Fibroblast of lung (primary cell): Measurements from ENCODE around the gene TTC3. TPM values are rescaled to one million over a fixed set of nuclear protein-coding genes. Genes with fewer than 3 reads are reported as not detected.
"Not testable (repeated sequence)": the region's sequence is repeated elsewhere in the genome, so short reads cannot be mapped to it uniquely, and the experiment has no call there.

ENCODE experiments used
- DNase-seq, 2 donors: peaks; one replicate each; pipeline versions ENCODE4 v3.0.0 to v3.0.0-alpha.2; 2010; ENCODE audit warnings: low read depth in 2 of 2
- H2AFZ ChIP-seq: 2 replicates; pipeline ENCODE4 v1.5.1; 2012; ENCODE audit warnings: low read length, control low read depth, inconsistent platforms
- H3K27ac ChIP-seq: 2 replicates; pipeline ENCODE4 v1.5.1; 2011; ENCODE audit warnings: low read length, control low read depth; ENCODE audit not compliant: insufficient read depth
- H3K27me3 ChIP-seq: 2 replicates; pipeline ENCODE4 v1.5.1; 2011; ENCODE audit warnings: mild to moderate bottlenecking, low read length; ENCODE audit not compliant: control insufficient read depth, insufficient read depth
- H3K36me3 ChIP-seq: 2 replicates; pipeline ENCODE4 v1.5.1; 2011; ENCODE audit warnings: low read length; ENCODE audit not compliant: control insufficient read depth, insufficient read depth
- H3K4me1 ChIP-seq: 2 replicates; pipeline ENCODE4 v1.5.1; 2011; ENCODE audit warnings: low read length; ENCODE audit not compliant: control insufficient read depth, insufficient read depth; ENCODE audit errors: extremely low read depth
- H3K4me2 ChIP-seq: 2 replicates; pipeline ENCODE4 v1.5.1; 2011; ENCODE audit warnings: low read length, control low read depth; ENCODE audit not compliant: insufficient read depth; ENCODE audit errors: extremely low read depth
- H3K4me3 ChIP-seq, 4 experiments: fragments of 200-600 bp in 1 of 4; sonication (generic) in 1 of 4; replicated peaks in 1 of 4; 2 replicates each; pipeline ENCODE4 v1.5.1; 2011 to 2016; ENCODE audit warnings: low read length in 4 of 4, low read depth in 3 of 4, mild to moderate bottlenecking in 3 of 4, control low read depth in 2 of 4, inconsistent platforms in 1 of 4, mixed read lengths in 1 of 4; ENCODE audit not compliant: insufficient read depth in 1 of 4; ENCODE audit errors: control extremely low read depth in 1 of 4
- H3K79me2 ChIP-seq: 2 replicates; pipeline ENCODE4 v1.5.1; 2012; ENCODE audit warnings: mild to moderate bottlenecking, low read length, inconsistent platforms; ENCODE audit not compliant: control insufficient read depth, insufficient read depth
- H3K9ac ChIP-seq: 2 replicates; pipeline ENCODE4 v1.5.1; 2011; ENCODE audit warnings: mild to moderate bottlenecking, low read length, control low read depth; ENCODE audit not compliant: insufficient read depth
- H3K9me3 ChIP-seq: 2 replicates; pipeline ENCODE4 v1.5.1; 2012; ENCODE audit warnings: low read depth, low read length; ENCODE audit not compliant: control insufficient read depth, insufficient read depth
- H4K20me1 ChIP-seq: 2 replicates; pipeline ENCODE4 v1.5.1; 2011; ENCODE audit warnings: low read length; ENCODE audit not compliant: control insufficient read depth, insufficient read depth; ENCODE audit errors: extremely low read depth
- EZH2 ChIP-seq: IDR thresholded peaks from 2 replicates; pipeline ENCODE4 v1.5.1; 2012; ENCODE audit warnings: low read length, control low read depth, mild to moderate bottlenecking; ENCODE audit errors: missing control alignments
- polyA plus RNA-seq, 2 donors: library from polyadenylated mRNA; depleted of rRNA in 1 of 2; stranded (reverse) in 1 of 2; unstranded in 1 of 2; fragments of >200 nt; gene quantifications; 2 replicates each; pipeline ENCODE4 v1.2.1, GENCODE V29; 2011 to 2012; ENCODE audit warnings: missing spikeins in 1 of 2
- total RNA-seq: library from RNA; depleted of rRNA; stranded (reverse); fragments of >200 nt; gene quantifications from 2 replicates; pipeline ENCODE4 v1.2.1, GENCODE V29; 2014
- TF ChIP-seq, protein P1 (sequence below), 2 donors: IDR thresholded peaks in 1 of 2; conservative IDR thresholded peaks in 1 of 2; 1 replicate in 1 of 2; 2 replicates in 1 of 2; pipeline ENCODE4 v1.5.1; 2011 to 2012; ENCODE audit warnings: low read length in 2 of 2, control low read depth in 1 of 2, inconsistent platforms in 1 of 2, low read depth in 1 of 2, mild to moderate bottlenecking in 1 of 2

TTC3 gene
- total and polyA plus RNA-seq, 2 donors (not counting 1 experiment from before 2014, with no cell fraction given): 121 to 224 TPM

DNA sequence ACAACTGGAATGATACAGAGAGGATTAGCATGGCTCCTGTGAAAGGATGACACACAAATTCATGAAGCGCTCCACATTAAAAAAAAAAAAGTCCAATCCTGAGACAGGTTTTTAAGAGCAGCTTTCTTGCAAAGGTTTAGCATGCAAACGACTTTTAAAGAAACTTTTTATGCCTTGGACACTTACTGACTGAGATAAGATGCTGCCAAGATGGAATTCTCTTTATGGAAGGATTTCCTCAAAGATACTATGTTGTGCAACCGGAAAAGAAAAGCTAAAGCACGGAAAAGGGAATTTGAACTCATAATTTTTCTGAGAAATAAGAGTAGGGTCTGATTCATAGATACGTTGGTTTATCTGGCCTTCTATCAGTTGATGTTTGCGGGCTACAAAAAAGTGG, 27.5 kb upstream of the TTC3 start:
- H3K4me2 ChIP-seq: no peak overlapping the region
- no peak overlapping the region for H3K4me3 ChIP-seq
- TF ChIP-seq EZH2: no peak
- TF ChIP-seq, protein P1, sequence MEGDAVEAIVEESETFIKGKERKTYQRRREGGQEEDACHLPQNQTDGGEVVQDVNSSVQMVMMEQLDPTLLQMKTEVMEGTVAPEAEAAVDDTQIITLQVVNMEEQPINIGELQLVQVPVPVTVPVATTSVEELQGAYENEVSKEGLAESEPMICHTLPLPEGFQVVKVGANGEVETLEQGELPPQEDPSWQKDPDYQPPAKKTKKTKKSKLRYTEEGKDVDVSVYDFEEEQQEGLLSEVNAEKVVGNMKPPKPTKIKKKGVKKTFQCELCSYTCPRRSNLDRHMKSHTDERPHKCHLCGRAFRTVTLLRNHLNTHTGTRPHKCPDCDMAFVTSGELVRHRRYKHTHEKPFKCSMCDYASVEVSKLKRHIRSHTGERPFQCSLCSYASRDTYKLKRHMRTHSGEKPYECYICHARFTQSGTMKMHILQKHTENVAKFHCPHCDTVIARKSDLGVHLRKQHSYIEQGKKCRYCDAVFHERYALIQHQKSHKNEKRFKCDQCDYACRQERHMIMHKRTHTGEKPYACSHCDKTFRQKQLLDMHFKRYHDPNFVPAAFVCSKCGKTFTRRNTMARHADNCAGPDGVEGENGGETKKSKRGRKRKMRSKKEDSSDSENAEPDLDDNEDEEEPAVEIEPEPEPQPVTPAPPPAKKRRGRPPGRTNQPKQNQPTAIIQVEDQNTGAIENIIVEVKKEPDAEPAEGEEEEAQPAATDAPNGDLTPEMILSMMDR (conservative IDR thresholded peaks at IDR 0.05 in 1 of 2, IDR thresholded peaks at IDR 0.05 in 1 of 2; ENCODE audit: low read depth in 1 of 2, low read length in 2 of 2): no peak
- no peak overlapping the region for H3K9ac ChIP-seq
- no peak for DNase-seq
- no peaks in the 10 kb centered on the region for H3K27me3 ChIP-seq
- no peaks in the 10 kb centered on the region for H3K79me2 ChIP-seq
- H2AFZ ChIP-seq: no peak overlapping the region
- no peaks in the 10 kb centered on the region for H3K4me1 ChIP-seq
- H3K27ac ChIP-seq: no peak overlapping the region
- no peaks in the 10 kb centered on the region for H4K20me1 ChIP-seq
- no peaks in the 10 kb centered on the region for H3K36me3 ChIP-seq
- H3K9me3 ChIP-seq: no peaks in the 10 kb centered on the region

DNA sequence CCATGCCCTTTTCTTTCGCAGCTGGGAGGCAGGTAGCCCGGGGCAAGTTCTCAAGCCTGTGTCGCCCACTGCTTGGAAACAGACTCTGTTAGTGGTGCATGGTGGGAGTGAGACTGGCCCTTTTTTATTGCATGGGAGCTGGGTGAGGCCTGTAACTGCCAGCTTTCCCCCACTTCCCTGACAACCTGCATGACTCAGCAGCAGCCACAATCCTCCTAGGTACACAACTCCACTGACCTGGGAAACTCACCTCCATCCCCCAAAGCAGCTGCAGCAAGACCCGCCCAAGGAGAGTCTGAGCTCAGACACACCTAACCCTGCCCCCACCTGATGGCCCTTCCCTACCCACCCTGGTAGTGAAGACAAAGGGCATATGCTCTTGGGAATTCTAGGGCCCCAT, 26.0 kb upstream of the TTC3 start:
- Histone ChIP-seq H3K4me1 (no peaks in the 10 kb centered on the region), H3K79me2 (no peaks in the 10 kb centered on the region), H3K9ac (no peak overlapping the region), H3K9me3 (no peaks in the 10 kb centered on the region), H4K20me1 (no peaks in the 10 kb centered on the region), H3K27ac (no peak overlapping the region), H3K4me2 (no peak overlapping the region), H3K36me3 (no peaks in the 10 kb centered on the region), H3K27me3 (no peaks in the 10 kb centered on the region), H3K4me3 (no peak overlapping the region), H2AFZ (no peak overlapping the region)
- DNase-seq: no peak
- no peak for TF ChIP-seq EZH2
- TF ChIP-seq, protein P1 (conservative IDR thresholded peaks at IDR 0.05 in 1 of 2, IDR thresholded peaks at IDR 0.05 in 1 of 2; ENCODE audit: low read depth in 1 of 2, low read length in 2 of 2): no peak

GRCh38 chr21:37049741-37050140, 23.3 kb upstream of the TTC3 start:
- H3K9me3 ChIP-seq, H3K4me3 ChIP-seq, H2AFZ ChIP-seq, H4K20me1 ChIP-seq, H3K27me3 ChIP-seq, H3K79me2 ChIP-seq, H3K4me2 ChIP-seq, H3K9ac ChIP-seq, H3K4me1 ChIP-seq, DNase-seq, H3K27ac ChIP-seq, H3K36me3 ChIP-seq: not testable (repeated sequence)
